SK-N-SH treated with all-trans-retinoic acid at 6 μM for 48 hours (cell line): Measurements from ENCODE around the gene SYT12.

Experiments used
- ATAC-seq: fragments of 200-7000 bp; cut with Tn5 transposase; 3 replicates; pipeline ENCODE4 v1.9.1; 2020; ENCODE audit warnings: mild to moderate bottlenecking, moderate library complexity
- ARNTL ChIP-seq: fragments of 450-650 bp; formaldehyde crosslinking; IDR thresholded peaks from 2 replicates; pipeline ENCODE4 v1.5.0; 2020; ENCODE audit warnings: low read depth, mild to moderate bottlenecking, moderate library complexity, borderline replicate concordance
- BACH2 ChIP-seq: fragments of 250-450 bp; sonication (Bioruptor Pico); IDR thresholded peaks from 2 replicates; pipeline ENCODE4 v1.9.0; 2021; ENCODE audit warnings: mild to moderate bottlenecking, borderline replicate concordance
- CREB5 ChIP-seq: fragments of 250-450 bp; sonication (Bioruptor Pico); IDR thresholded peaks from 2 replicates; pipeline ENCODE4 v1.5.1; 2020; ENCODE audit warnings: low read depth, mild to moderate bottlenecking, moderate library complexity
- CSDC2 ChIP-seq: fragments of 250-450 bp; sonication (Bioruptor Pico); IDR thresholded peaks from 2 replicates; pipeline ENCODE4 v1.5.0; 2020; ENCODE audit warnings: mild to moderate bottlenecking, moderate library complexity
- CSRNP3 ChIP-seq: fragments of 250-450 bp; sonication (Bioruptor Pico); IDR thresholded peaks from 2 replicates; pipeline ENCODE4 v1.5.1; 2021; ENCODE audit warnings: mild to moderate bottlenecking, moderate library complexity
- ESRRG ChIP-seq: fragments of 250-450 bp; sonication (Bioruptor Pico); IDR thresholded peaks from 2 replicates; pipeline ENCODE4 v1.6.1; 2021; ENCODE audit warnings: mild to moderate bottlenecking
- GLIS3 ChIP-seq: fragments of 250-450 bp; sonication (Bioruptor Pico); IDR thresholded peaks from 2 replicates; pipeline ENCODE4 v1.5.0; 2020; ENCODE audit warnings: mild to moderate bottlenecking, moderate library complexity
- OSR1 ChIP-seq: fragments of 250-450 bp; sonication (Bioruptor Pico); IDR thresholded peaks from 2 replicates; pipeline ENCODE4 v1.8.0; 2022; ENCODE audit warnings: moderate library complexity, mild to moderate bottlenecking, inconsistent platforms
- PATZ1 ChIP-seq: fragments of 250-450 bp; sonication (Bioruptor Pico); IDR thresholded peaks from 2 replicates; pipeline ENCODE4 v1.8.0; 2020; ENCODE audit warnings: mild to moderate bottlenecking, moderate library complexity, borderline replicate concordance
- POU6F1 ChIP-seq: fragments of 250-450 bp; sonication (Bioruptor Pico); IDR thresholded peaks from 2 replicates; pipeline ENCODE4 v1.8.0; 2021; ENCODE audit warnings: low read depth, mild to moderate bottlenecking, moderate library complexity, borderline replicate concordance
- PPARA ChIP-seq: fragments of 250-450 bp; sonication (Bioruptor Pico); IDR thresholded peaks from 2 replicates; pipeline ENCODE4 v1.5.0; 2020; ENCODE audit warnings: mild to moderate bottlenecking, borderline replicate concordance
- RARB ChIP-seq: fragments of 250-450 bp; sonication (Bioruptor Pico); IDR thresholded peaks from 2 replicates; pipeline ENCODE4 v1.8.0; 2021; ENCODE audit warnings: mild to moderate bottlenecking, moderate library complexity
- TCF4 ChIP-seq: fragments of 250-450 bp; sonication (Bioruptor Pico); IDR thresholded peaks from 2 replicates; pipeline ENCODE4 v1.8.0; 2021; ENCODE audit warnings: mild to moderate bottlenecking, moderate library complexity, borderline replicate concordance
- TOX ChIP-seq: fragments of 250-450 bp; sonication (Bioruptor Pico); IDR thresholded peaks from 2 replicates; pipeline ENCODE4 v1.8.0; 2021; ENCODE audit warnings: mild to moderate bottlenecking, moderate library complexity, borderline replicate concordance
- TSHZ2 ChIP-seq: fragments of 250-450 bp; sonication (Bioruptor Pico); IDR thresholded peaks from 2 replicates; pipeline ENCODE4 v1.5.0; 2020; ENCODE audit warnings: mild to moderate bottlenecking, moderate library complexity
- ZC3H10 ChIP-seq: fragments of 250-450 bp; sonication (Bioruptor Pico); IDR thresholded peaks from 2 replicates; pipeline ENCODE4 v1.5.1; 2021; ENCODE audit warnings: mild to moderate bottlenecking, moderate library complexity
- ZFP3 ChIP-seq: fragments of 250-450 bp; sonication (Bioruptor Pico); IDR thresholded peaks from 2 replicates; pipeline ENCODE4 v1.5.0; 2020; ENCODE audit warnings: mild to moderate bottlenecking, moderate library complexity
- ZFP30 ChIP-seq: fragments of 450-650 bp; formaldehyde crosslinking; IDR thresholded peaks from 2 replicates; pipeline ENCODE4 v1.5.0; 2022; ENCODE audit warnings: mild to moderate bottlenecking, moderate library complexity
- ZNF565 ChIP-seq: fragments of 450-650 bp; formaldehyde crosslinking; conservative IDR thresholded peaks from 2 replicates; pipeline ENCODE4 v1.5.0; 2020; ENCODE audit warnings: low read depth, mild to moderate bottlenecking, moderate library complexity
- ZNF70 ChIP-seq: fragments of 450-650 bp; formaldehyde crosslinking; IDR thresholded peaks from 2 replicates; pipeline ENCODE4 v1.5.0; 2020; ENCODE audit warnings: mild to moderate bottlenecking, moderate library complexity
- ZNF8 ChIP-seq: fragments of 450-650 bp; formaldehyde crosslinking; IDR thresholded peaks from 2 replicates; pipeline ENCODE4 v1.5.0; 2020; ENCODE audit warnings: mild to moderate bottlenecking, moderate library complexity

SYT12 gene

GRCh38 chr11:66974724-66975404 is 48.1 kb upstream of the SYT12 start, which contains the start of gene C11orf86:
Gene C11orf86, plus strand, starts transcription at chr11:66975304. Its CDS starts 59 bp downstream, at chr11:66975363.
- TF ChIP-seq ZNF70 (CRISPR knock-in tag), result no peak
- TF ChIP-seq ESRRG (CRISPR knock-in tag), result no peak
- TF ChIP-seq RARB (CRISPR knock-in tag), result no peak
- no peak for TF ChIP-seq ZFP3
- no peak for ATAC-seq

GRCh38 chr11:66975405-66976027 is 47.4 kb upstream of the SYT12 start:
- no peak; the same call in 1 of the 3 replicates for ATAC-seq
- TF ChIP-seq TOX (CRISPR knock-in tag), result no peak
- no peak for TF ChIP-seq OSR1 (CRISPR knock-in tag)
- no peak for TF ChIP-seq POU6F1 (CRISPR knock-in tag)
- no peak for TF ChIP-seq ARNTL
- no peak for TF ChIP-seq RARB (CRISPR knock-in tag)
- no peak for TF ChIP-seq TCF4 (CRISPR knock-in tag)
- TF ChIP-seq ZNF565 (CRISPR knock-in tag), result no peak
- TF ChIP-seq GLIS3 (CRISPR knock-in tag), result no peak
- TF ChIP-seq PATZ1 (CRISPR knock-in tag), result no peak
- TF ChIP-seq CREB5 (CRISPR knock-in tag), result no peak
- TF ChIP-seq ZFP30 (CRISPR knock-in tag), result no peak
- no peak for TF ChIP-seq BACH2 (CRISPR knock-in tag)

GRCh38 chr11:66976028-66976467 is 46.9 kb upstream of the SYT12 start:
- ATAC-seq, result peak; percentile 62
- TF ChIP-seq BACH2 (CRISPR knock-in tag) (no peak), POU6F1 (CRISPR knock-in tag) (no peak), CSRNP3 (CRISPR knock-in tag) (no peak), ZC3H10 (CRISPR knock-in tag) (no peak), PPARA (no peak), RARB (CRISPR knock-in tag) (no peak), TSHZ2 (CRISPR knock-in tag) (no peak), TOX (CRISPR knock-in tag) (no peak), CSDC2 (CRISPR knock-in tag) (no peak), ZNF565 (CRISPR knock-in tag) (no peak), ZNF8 (no peak)
